AG04449 (cell line): ENCODE measurements around the gene ZSCAN12.
A peak's percentile ranks its signal among the peaks of the same experiment; 100 is the strongest.

ENCODE experiments used
- CTCF ChIA-PET: fragments of 350-600 bp; formaldehyde crosslinking; extraction: SDS; loops from one replicate; lab custom pipeline; 2021; ENCODE audit warnings: antibody characterized with exemption; lab: Yijun Ruan, JAX
- POLR2A ChIA-PET: fragments of 400-600, 350-600 bp; formaldehyde crosslinking; extraction: SDS; loops from one replicate; lab custom pipeline; 2020; ENCODE audit warnings: antibody characterized with exemption, inconsistent platforms; lab: Yijun Ruan, JAX
- DNase-seq: peaks from one replicate; pipeline ENCODE4 v3.0.0-alpha.2; 2010; ENCODE audit warnings: low read depth, low spot score
- H3K4me3 ChIP-seq: 2 replicates; pipeline ENCODE4 v1.5.1; 2011; ENCODE audit warnings: low read depth, mild to moderate bottlenecking, control low read depth, low read length
- CTCF ChIP-seq: IDR thresholded peaks from one replicate; pipeline ENCODE4 v1.5.1; 2011; ENCODE audit warnings: mild to moderate bottlenecking, moderate library complexity, low read length, control low read depth, inconsistent platforms; ENCODE audit not compliant: insufficient read depth; ENCODE audit errors: missing control alignments

ZSCAN12 gene

GRCh38 chr6:28345201-28345600 lies 54.3 kb downstream of the ZSCAN12 start:
- ChIA-PET POLR2A (no interaction called here), CTCF (interaction anchor here (4.0 kb wide), 1 partner anchor 12 kb away, joined by 21 read pairs; no protein-coding TSS in a partner anchor)
- no peak overlapping the region for H3K4me3 ChIP-seq
- TF ChIP-seq CTCF = no peak
- DNase-seq = no peak

GRCh38 chr6:28343898-28344677 lies 55.5 kb downstream of the ZSCAN12 start:
- no peak for TF ChIP-seq CTCF
- CTCF ChIA-PET = no interaction called here
- POLR2A ChIA-PET = no interaction called here
- no peak for DNase-seq
- no peak overlapping the region for H3K4me3 ChIP-seq

- no peak for DNase-seq
- TF ChIP-seq CTCF = no peak
- ChIA-PET POLR2A (no interaction called here), CTCF (interaction anchor here (2.6 kb wide), 1 partner anchor 15 kb away, joined by 12 read pairs; no protein-coding TSS in a partner anchor)
- no peak overlapping the region for H3K4me3 ChIP-seq
These were observed 59.0 kb downstream of the ZSCAN12 start for GRCh38 chr6:28340310-28341095.

- no peak overlapping the region for H3K4me3 ChIP-seq
- POLR2A ChIA-PET = no interaction called here
- CTCF ChIA-PET = interaction anchor here (1.8 to 2.0 kb wide), 2 partner anchors 19 to 21 kb away, joined by 5 to 11 read pairs; no protein-coding TSS in a partner anchor
These were observed 62.4 kb downstream of the ZSCAN12 start for GRCh38 chr6:28337121-28337520.

GRCh38 chr6:28336284-28337120 lies 63.0 kb downstream of the ZSCAN12 start:
- no peak for TF ChIP-seq CTCF
- ChIA-PET POLR2A (interaction anchor here (0.6 to 1.7 kb wide), 3 partner anchors 53 to 115 kb away, joined by 3 to 6 read pairs (median 4); partner anchors contain the start of gene ZSCAN26), CTCF (interaction anchor here (1.8 to 2.0 kb wide), 2 partner anchors 20 to 22 kb away, joined by 5 to 6 read pairs; no protein-coding TSS in a partner anchor)
- H3K4me3 ChIP-seq = peak overlapping the region; percentile 80
- no peak for DNase-seq

More at GRCh38 chr6:28337121-28337520, 62.4 kb downstream of the ZSCAN12 start:
- no peak for TF ChIP-seq CTCF
- no peak for DNase-seq
